Measurements from ENCODE around the gene HSH2D.
"Not testable (repeated sequence)": the region's sequence is repeated elsewhere in the genome, so short reads cannot be mapped to it uniquely, and the experiment has no call there.

The HSH2D gene

GRCh38 chr19:16154557-16154956 is 11.1 kb downstream of the HSH2D start:
- DNase-seq (ENCODE audit: low read depth in 2 of 3, low spot score in 2 of 3), result no peak

GRCh38 chr19:16155128-16155527 is 11.6 kb downstream of the HSH2D start:
- no peak for DNase-seq (ENCODE audit: low read depth in 2 of 3, low spot score in 2 of 3)

- DNase-seq (ENCODE audit: low read depth in 2 of 3, low spot score in 2 of 3), result no peak
These were observed 13.4 kb downstream of the HSH2D start for GRCh38 chr19:16156904-16157303.

GRCh38 chr19:16157601-16158000 is 14.1 kb downstream of the HSH2D start:
- DNase-seq (ENCODE audit: low read depth in 2 of 3, low spot score in 2 of 3), result no peak

- DNase-seq (ENCODE audit: low read depth in 2 of 3, low spot score in 2 of 3), result no peak
These were observed 16.2 kb downstream of the HSH2D start for GRCh38 chr19:16159655-16160054.

GRCh38 chr19:16160445-16160942 is 17.0 kb downstream of the HSH2D start:
- peak in 1 of 3 experiments; percentile 24 for DNase-seq (ENCODE audit: low read depth in 2 of 3, low spot score in 2 of 3)

- DNase-seq (ENCODE audit: low read depth in 2 of 3, low spot score in 2 of 3), result peak in 1 of 3 experiments; percentile 54
These were observed 17.6 kb downstream of the HSH2D start for GRCh38 chr19:16160943-16161560.

GRCh38 chr19:16161840-16162239 is 18.4 kb downstream of the HSH2D start:
- no peak for DNase-seq (ENCODE audit: low read depth in 2 of 3, low spot score in 2 of 3)

- no peak for DNase-seq (ENCODE audit: low read depth in 2 of 3, low spot score in 2 of 3)
These were observed 20.9 kb downstream of the HSH2D start for GRCh38 chr19:16164222-16164890.

- DNase-seq (ENCODE audit: low read depth in 2 of 3, low spot score in 2 of 3), result no peak
These were observed 22.9 kb downstream of the HSH2D start for GRCh38 chr19:16166417-16166816.

GRCh38 chr19:16167055-16167454 is 23.6 kb downstream of the HSH2D start:
- DNase-seq (ENCODE audit: low read depth in 2 of 3, low spot score in 2 of 3), result no peak

GRCh38 chr19:16168465-16169081 is 25.1 kb downstream of the HSH2D start:
- DNase-seq (ENCODE audit: low read depth in 2 of 3, low spot score in 2 of 3), result no peak

GRCh38 chr19:16170134-16170533 is 26.6 kb downstream of the HSH2D start:
- no peak for DNase-seq (ENCODE audit: low read depth in 2 of 3, low spot score in 2 of 3)

GRCh38 chr19:16175954-16176353 is 32.5 kb downstream of the HSH2D start:
- no peak for DNase-seq (ENCODE audit: low read depth in 2 of 3, low spot score in 2 of 3)

- DNase-seq (ENCODE audit: low read depth in 2 of 3, low spot score in 2 of 3), result not testable (repeated sequence)
These were observed 35.4 kb downstream of the HSH2D start for GRCh38 chr19:16178866-16179265.

GRCh38 chr19:16180611-16181010 is 37.1 kb downstream of the HSH2D start:
- DNase-seq (ENCODE audit: low read depth in 2 of 3, low spot score in 2 of 3), result no peak

- no peak for DNase-seq (ENCODE audit: low read depth in 2 of 3, low spot score in 2 of 3)
These were observed 41.2 kb downstream of the HSH2D start for GRCh38 chr19:16184665-16185122.

GRCh38 chr19:16185123-16185767 is 41.8 kb downstream of the HSH2D start, which contains the start of gene FAM32A:
TSS of gene FAM32A (plus strand) at chr19:16185410. CDS start at chr19:16185443, 33 bp downstream.
- DNase-seq (ENCODE audit: low read depth in 2 of 3, low spot score in 2 of 3), result peak; percentile 80 to 97 (median 96)

GRCh38 chr19:16185768-16186123 is 42.3 kb downstream of the HSH2D start:
- no peak for DNase-seq (ENCODE audit: low read depth in 2 of 3, low spot score in 2 of 3)

GRCh38 chr19:16188521-16188920 is 45.0 kb downstream of the HSH2D start:
- no peak for DNase-seq (ENCODE audit: low read depth in 2 of 3, low spot score in 2 of 3)

- no peak for DNase-seq (ENCODE audit: low read depth in 2 of 3, low spot score in 2 of 3)
These were observed 46.7 kb downstream of the HSH2D start for GRCh38 chr19:16190198-16190597.

- DNase-seq (ENCODE audit: low read depth in 2 of 3, low spot score in 2 of 3), result no peak
These were observed 47.3 kb downstream of the HSH2D start for GRCh38 chr19:16190736-16191135.
